Measurements from ENCODE around the gene INTS2.

INTS2 gene

DNA sequence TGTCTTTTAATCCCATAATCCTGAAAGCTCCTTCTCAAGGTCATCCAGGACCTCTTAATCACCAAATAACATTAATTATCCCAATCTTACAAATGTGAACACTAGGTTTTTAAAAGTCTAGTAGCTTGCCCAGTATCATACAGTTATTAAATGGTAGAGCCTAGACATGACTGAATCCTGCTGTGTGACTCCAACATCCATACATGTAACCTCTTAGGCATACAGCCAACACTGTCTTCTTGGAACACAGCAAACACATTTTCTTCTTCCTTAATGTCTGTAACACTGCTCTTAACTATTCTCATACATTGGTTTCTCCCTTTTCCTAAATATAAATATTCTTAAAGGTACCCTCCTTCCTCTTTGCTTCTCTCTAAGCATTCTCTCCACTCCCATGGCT lies 78.1 kb downstream of the INTS2 start:
- H3K9me3 ChIP-seq (ENCODE audit: insufficient read depth, low read length, severe bottlenecking) = no peaks in the 10 kb centered on the region
- H4K20me1 ChIP-seq (ENCODE audit: insufficient read depth, low read length) = peaks cover 7% of the 10 kb centered on the region; the same call in 1 of the 2 replicates
- DNase-seq = no peak
- H3K4me3 ChIP-seq (ENCODE audit: low read depth in 1 of 2, low read length in 2 of 2) = no peak overlapping the region
- no peak overlapping the region for H3K9ac ChIP-seq (ENCODE audit: low read depth, low read length)
- H3K27me3 ChIP-seq (ENCODE audit: insufficient read depth, low read length, poor library complexity) = no peaks in the 10 kb centered on the region
- peaks cover 6% of the 10 kb centered on the region for H3K4me1 ChIP-seq (ENCODE audit: insufficient read depth, low read length)
- no peak overlapping the region for H3K27ac ChIP-seq (ENCODE audit: low read length)
- no peak overlapping the region for H3K4me2 ChIP-seq (ENCODE audit: insufficient read depth, low read length)
- no peak for ATAC-seq (ENCODE audit: insufficient read depth, low read depth)
- H2AFZ ChIP-seq (ENCODE audit: low read depth, low read length) = no peak overlapping the region
- peaks cover 39% of the 10 kb centered on the region for H3K79me2 ChIP-seq (ENCODE audit: insufficient read depth, low read length)
- H3K36me3 ChIP-seq (ENCODE audit: insufficient read depth, low read length) = peaks cover 88% of the 10 kb centered on the region
- no peak for TF ChIP-seq EZH2 (IDR thresholded peaks at IDR 0.05; ENCODE audit: borderline replicate concordance, low read depth, low read length, severe bottlenecking)
- TF ChIP-seq, protein P1, sequence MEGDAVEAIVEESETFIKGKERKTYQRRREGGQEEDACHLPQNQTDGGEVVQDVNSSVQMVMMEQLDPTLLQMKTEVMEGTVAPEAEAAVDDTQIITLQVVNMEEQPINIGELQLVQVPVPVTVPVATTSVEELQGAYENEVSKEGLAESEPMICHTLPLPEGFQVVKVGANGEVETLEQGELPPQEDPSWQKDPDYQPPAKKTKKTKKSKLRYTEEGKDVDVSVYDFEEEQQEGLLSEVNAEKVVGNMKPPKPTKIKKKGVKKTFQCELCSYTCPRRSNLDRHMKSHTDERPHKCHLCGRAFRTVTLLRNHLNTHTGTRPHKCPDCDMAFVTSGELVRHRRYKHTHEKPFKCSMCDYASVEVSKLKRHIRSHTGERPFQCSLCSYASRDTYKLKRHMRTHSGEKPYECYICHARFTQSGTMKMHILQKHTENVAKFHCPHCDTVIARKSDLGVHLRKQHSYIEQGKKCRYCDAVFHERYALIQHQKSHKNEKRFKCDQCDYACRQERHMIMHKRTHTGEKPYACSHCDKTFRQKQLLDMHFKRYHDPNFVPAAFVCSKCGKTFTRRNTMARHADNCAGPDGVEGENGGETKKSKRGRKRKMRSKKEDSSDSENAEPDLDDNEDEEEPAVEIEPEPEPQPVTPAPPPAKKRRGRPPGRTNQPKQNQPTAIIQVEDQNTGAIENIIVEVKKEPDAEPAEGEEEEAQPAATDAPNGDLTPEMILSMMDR (IDR thresholded peaks at IDR 0.05; ENCODE audit: borderline replicate concordance, extremely low read depth, low read length, poor library complexity, severe bottlenecking) = no peak

DNA sequence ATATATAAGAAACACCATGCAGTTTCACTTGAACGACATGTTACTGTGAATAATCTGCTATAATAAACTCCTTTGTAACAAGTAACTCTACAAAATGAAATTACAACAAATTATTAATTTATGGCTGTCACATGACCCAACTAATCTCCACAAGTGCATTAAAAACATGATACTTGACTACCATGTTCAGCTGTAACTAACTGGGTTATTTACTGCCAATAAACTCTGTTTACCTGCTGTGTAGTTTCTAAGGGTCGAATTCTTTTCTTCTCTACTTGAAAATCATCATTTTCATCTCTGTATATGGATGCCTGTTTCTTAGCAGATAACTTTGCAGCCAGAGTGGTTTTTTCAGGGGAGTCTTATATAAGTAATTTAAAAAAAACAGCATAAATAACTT lies 78.9 kb downstream of the INTS2 start:
- H3K4me3 ChIP-seq (ENCODE audit: low read depth in 1 of 2, low read length in 2 of 2) = no peak overlapping the region
- no peak overlapping the region for H3K27ac ChIP-seq (ENCODE audit: low read length)
- H4K20me1 ChIP-seq (ENCODE audit: insufficient read depth, low read length) = peaks cover 4% of the 10 kb centered on the region; the same call in 1 of the 2 replicates
- H3K27me3 ChIP-seq (ENCODE audit: insufficient read depth, low read length, poor library complexity) = no peaks in the 10 kb centered on the region
- H3K9me3 ChIP-seq (ENCODE audit: insufficient read depth, low read length, severe bottlenecking) = no peaks in the 10 kb centered on the region
- peaks cover 88% of the 10 kb centered on the region for H3K36me3 ChIP-seq (ENCODE audit: insufficient read depth, low read length)
- no peak overlapping the region for H2AFZ ChIP-seq (ENCODE audit: low read depth, low read length)
- TF ChIP-seq EZH2 (IDR thresholded peaks at IDR 0.05; ENCODE audit: borderline replicate concordance, low read depth, low read length, severe bottlenecking) = no peak
- TF ChIP-seq, protein P1 (IDR thresholded peaks at IDR 0.05; ENCODE audit: borderline replicate concordance, extremely low read depth, low read length, poor library complexity, severe bottlenecking) = no peak
- H3K4me1 ChIP-seq (ENCODE audit: insufficient read depth, low read length) = peaks cover 2% of the 10 kb centered on the region
- H3K4me2 ChIP-seq (ENCODE audit: insufficient read depth, low read length) = no peak overlapping the region
- ATAC-seq (ENCODE audit: insufficient read depth, low read depth) (no peak), DNase-seq (no peak)
- H3K9ac ChIP-seq (ENCODE audit: low read depth, low read length) = no peak overlapping the region
- peaks cover 32% of the 10 kb centered on the region for H3K79me2 ChIP-seq (ENCODE audit: insufficient read depth, low read length)

- H3K36me3 ChIP-seq (ENCODE audit: insufficient read depth, low read length) = peaks cover 87% of the 10 kb centered on the region
- no peak for ATAC-seq (ENCODE audit: insufficient read depth, low read depth)
- H3K4me2 ChIP-seq (ENCODE audit: insufficient read depth, low read length) = no peak overlapping the region
- no peak overlapping the region for H3K9ac ChIP-seq (ENCODE audit: low read depth, low read length)
- no peak overlapping the region for H3K27ac ChIP-seq (ENCODE audit: low read length)
- H2AFZ ChIP-seq (ENCODE audit: low read depth, low read length) = no peak overlapping the region
- peaks cover 4% of the 10 kb centered on the region; the same call in 1 of the 2 replicates for H4K20me1 ChIP-seq (ENCODE audit: insufficient read depth, low read length)
- H3K27me3 ChIP-seq (ENCODE audit: insufficient read depth, low read length, poor library complexity) = no peaks in the 10 kb centered on the region
- TF ChIP-seq, protein P1 (IDR thresholded peaks at IDR 0.05; ENCODE audit: borderline replicate concordance, extremely low read depth, low read length, poor library complexity, severe bottlenecking) = no peak
- TF ChIP-seq EZH2 (IDR thresholded peaks at IDR 0.05; ENCODE audit: borderline replicate concordance, low read depth, low read length, severe bottlenecking) = no peak
- no peaks in the 10 kb centered on the region for H3K4me1 ChIP-seq (ENCODE audit: insufficient read depth, low read length)
- no peak overlapping the region for H3K4me3 ChIP-seq (ENCODE audit: low read depth in 1 of 2, low read length in 2 of 2)
- H3K9me3 ChIP-seq (ENCODE audit: insufficient read depth, low read length, severe bottlenecking) = no peaks in the 10 kb centered on the region
- H3K79me2 ChIP-seq (ENCODE audit: insufficient read depth, low read length) = peaks cover 27% of the 10 kb centered on the region
- DNase-seq = no peak
Observed at GRCh38 chr17:61848247-61848646, 79.5 kb downstream of the INTS2 start.

GRCh38 chr17:61847659-61848058 lies 80.1 kb downstream of the INTS2 start:
- no peaks in the 10 kb centered on the region for H3K27me3 ChIP-seq (ENCODE audit: insufficient read depth, low read length, poor library complexity)
- H3K9me3 ChIP-seq (ENCODE audit: insufficient read depth, low read length, severe bottlenecking) = no peaks in the 10 kb centered on the region
- H3K27ac ChIP-seq (ENCODE audit: low read length) = no peak overlapping the region
- peaks cover 4% of the 10 kb centered on the region; the same call in 1 of the 2 replicates for H4K20me1 ChIP-seq (ENCODE audit: insufficient read depth, low read length)
- H3K4me1 ChIP-seq (ENCODE audit: insufficient read depth, low read length) = no peaks in the 10 kb centered on the region
- DNase-seq = no peak
- H3K36me3 ChIP-seq (ENCODE audit: insufficient read depth, low read length) = peaks cover 87% of the 10 kb centered on the region
- peaks cover 26% of the 10 kb centered on the region for H3K79me2 ChIP-seq (ENCODE audit: insufficient read depth, low read length)
- H3K9ac ChIP-seq (ENCODE audit: low read depth, low read length) = no peak overlapping the region
- TF ChIP-seq EZH2 (IDR thresholded peaks at IDR 0.05; ENCODE audit: borderline replicate concordance, low read depth, low read length, severe bottlenecking) = no peak
- TF ChIP-seq, protein P1 (IDR thresholded peaks at IDR 0.05; ENCODE audit: borderline replicate concordance, extremely low read depth, low read length, poor library complexity, severe bottlenecking) = no peak
- H2AFZ ChIP-seq (ENCODE audit: low read depth, low read length) = no peak overlapping the region
- H3K4me3 ChIP-seq (ENCODE audit: low read depth in 1 of 2, low read length in 2 of 2) = no peak overlapping the region
- ATAC-seq (ENCODE audit: insufficient read depth, low read depth) = no peak
- H3K4me2 ChIP-seq (ENCODE audit: insufficient read depth, low read length) = no peak overlapping the region
